GM12864 (cell line): Measurements from ENCODE around the gene NPIPB8.
"Not testable (repeated sequence)": the region's sequence is repeated elsewhere in the genome, so short reads cannot be mapped to it uniquely, and the experiment has no call there.

ENCODE experiments used
- DNase-seq: peaks from one replicate; pipeline ENCODE4 v3.0.0-alpha.2; 2011; ENCODE audit warnings: low read depth
- H3K4me3 ChIP-seq: 2 replicates; pipeline ENCODE4 v1.5.1; 2011; ENCODE audit warnings: mild to moderate bottlenecking, low read depth, low read length, control low read depth
- TF ChIP-seq, protein P1 (sequence below): IDR thresholded peaks from 2 replicates; pipeline ENCODE4 v1.5.1; 2011; ENCODE audit warnings: low read depth, mild to moderate bottlenecking, moderate library complexity, low read length, control low read depth, inconsistent platforms; ENCODE audit errors: missing control alignments

NPIPB8 gene

DNA sequence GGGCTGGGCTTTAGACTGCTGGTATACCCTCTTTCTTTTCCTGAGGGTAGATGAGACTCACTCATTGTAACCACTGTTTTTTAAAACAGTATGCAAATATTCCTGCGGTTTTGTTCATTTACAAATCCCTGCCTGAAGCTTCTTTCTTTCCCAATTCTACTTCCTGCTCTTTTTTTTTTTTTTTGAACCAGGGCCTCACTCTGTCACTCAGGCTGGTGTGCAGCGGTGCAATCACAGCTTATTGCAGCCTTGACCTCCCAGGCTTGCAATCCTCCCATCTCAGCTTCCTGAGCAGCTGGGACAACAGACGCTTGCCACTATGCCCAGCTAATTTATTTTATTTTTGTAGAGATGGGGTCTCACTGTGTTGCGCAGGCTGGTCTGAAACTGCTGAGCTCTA lies 20.0 kb upstream of the NPIPB8 start:
- TF ChIP-seq, protein P1, sequence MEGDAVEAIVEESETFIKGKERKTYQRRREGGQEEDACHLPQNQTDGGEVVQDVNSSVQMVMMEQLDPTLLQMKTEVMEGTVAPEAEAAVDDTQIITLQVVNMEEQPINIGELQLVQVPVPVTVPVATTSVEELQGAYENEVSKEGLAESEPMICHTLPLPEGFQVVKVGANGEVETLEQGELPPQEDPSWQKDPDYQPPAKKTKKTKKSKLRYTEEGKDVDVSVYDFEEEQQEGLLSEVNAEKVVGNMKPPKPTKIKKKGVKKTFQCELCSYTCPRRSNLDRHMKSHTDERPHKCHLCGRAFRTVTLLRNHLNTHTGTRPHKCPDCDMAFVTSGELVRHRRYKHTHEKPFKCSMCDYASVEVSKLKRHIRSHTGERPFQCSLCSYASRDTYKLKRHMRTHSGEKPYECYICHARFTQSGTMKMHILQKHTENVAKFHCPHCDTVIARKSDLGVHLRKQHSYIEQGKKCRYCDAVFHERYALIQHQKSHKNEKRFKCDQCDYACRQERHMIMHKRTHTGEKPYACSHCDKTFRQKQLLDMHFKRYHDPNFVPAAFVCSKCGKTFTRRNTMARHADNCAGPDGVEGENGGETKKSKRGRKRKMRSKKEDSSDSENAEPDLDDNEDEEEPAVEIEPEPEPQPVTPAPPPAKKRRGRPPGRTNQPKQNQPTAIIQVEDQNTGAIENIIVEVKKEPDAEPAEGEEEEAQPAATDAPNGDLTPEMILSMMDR: no peak
- DNase-seq: peak; percentile 41
- H3K4me3 ChIP-seq: no peak overlapping the region

DNA sequence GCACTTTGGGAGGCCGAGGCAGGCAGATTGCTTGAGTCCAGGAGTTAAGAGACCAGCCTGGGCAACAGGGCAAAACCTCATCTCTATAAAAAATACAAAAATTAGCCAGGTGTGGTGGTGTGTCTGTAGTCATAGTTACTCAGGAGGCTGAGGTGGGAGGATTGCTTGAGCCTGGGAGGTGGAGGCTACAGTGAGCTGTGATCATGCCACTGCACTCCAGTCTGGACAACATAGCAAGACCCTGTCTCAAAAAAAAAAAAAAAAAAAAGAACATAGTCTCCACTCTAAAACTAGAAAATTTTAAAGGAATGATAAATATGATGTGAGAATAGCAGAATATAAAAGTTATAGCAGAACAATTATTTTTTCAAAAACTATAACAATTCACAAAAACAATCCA lies 17.5 kb upstream of the NPIPB8 start:
- DNase-seq, H3K4me3 ChIP-seq: not testable (repeated sequence)

DNA sequence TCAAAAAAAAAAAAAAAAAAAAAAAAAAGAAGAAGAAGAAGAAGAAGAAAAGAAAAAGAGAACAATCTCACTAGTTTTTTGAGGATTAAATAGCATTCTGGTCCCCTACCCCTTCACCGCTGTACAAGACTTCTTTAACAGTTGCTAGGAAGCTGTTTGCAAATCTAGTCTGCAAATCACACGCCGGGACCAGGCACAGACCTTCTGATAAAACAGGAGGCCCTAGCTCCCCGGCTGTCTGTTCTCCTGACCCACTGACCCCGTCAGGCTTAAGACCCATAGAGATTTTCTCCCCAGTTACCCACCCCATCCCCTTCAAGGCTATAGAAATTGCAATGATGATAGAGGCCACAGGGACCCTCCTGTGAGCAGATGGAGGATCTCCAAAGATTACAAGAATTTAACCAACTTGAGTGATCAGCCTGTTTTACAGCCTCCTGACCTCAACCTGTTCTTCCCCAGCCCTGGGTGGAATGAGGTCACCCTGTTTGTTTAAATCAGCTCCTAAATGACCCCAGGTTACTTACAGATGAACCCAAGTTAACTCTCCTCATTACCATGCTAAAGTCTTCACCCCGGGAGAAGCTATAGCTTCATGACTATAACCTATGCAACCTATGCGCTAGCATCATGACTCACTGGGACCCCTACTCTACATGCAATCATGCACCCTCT lies 16.2 kb upstream of the NPIPB8 start:
- TF ChIP-seq, protein P1: no peak
- H3K4me3 ChIP-seq: no peak overlapping the region; the same call in 1 of the 2 replicates
- DNase-seq: no peak

DNA sequence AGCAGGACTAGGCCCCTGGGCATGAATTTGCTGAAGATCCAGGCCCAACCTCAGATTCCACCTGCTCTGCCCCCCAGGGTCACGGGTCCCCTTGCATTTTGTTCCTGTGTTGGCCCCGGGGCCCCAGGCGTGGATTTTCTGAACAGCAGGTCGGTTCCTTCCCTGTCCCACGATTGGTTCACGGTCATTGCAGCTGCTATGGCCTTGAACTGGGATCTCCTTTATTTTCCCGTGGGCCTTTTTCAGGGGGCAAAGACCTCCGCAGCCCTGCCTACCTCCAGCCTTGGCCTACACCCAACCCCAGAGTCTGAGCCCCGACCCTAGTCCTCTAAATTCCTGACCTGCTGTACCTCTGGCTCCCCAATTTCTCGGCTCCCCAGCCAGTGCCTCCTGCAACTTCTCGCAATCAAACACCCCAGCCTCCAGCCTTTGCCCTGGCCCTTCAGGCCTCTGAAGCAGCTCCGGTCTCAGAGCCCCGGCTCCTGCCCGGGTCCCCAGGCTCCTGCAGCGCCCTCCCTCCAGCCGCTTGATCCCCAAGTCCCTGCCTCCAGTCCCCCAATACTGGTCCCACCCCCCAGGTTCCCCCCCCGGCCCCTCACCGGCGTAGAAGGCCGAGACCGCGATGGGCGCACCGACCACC lies 15.2 kb upstream of the NPIPB8 start:
- peak overlapping the region; percentile 70 for H3K4me3 ChIP-seq

DNA sequence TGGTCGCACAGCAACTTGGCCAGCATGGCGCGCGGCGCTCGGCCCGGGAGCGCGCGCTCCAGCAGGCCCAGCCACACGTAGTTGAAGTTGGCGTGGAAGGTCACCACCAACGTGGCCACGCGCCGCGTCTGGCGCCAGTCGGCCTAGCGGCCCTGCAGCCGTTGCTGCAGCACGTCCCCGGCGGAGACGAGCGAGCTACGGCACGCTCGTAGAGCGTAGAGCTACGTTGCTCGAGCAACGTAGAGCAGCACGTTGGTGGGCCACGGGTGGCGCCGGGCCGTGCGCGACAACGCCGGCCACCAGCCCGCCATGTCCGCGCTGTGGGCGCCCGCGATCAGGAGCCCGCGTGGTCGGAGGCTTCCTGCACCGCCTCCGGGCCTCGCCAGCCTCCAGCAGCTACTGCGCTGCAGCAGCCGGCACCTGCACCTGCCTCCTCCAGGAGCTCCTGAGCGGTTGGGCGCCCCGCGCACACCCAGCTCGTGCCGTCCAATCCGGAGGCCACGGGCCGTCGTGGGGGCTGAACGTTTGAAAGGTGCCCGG lies 14.6 kb upstream of the NPIPB8 start:
- H3K4me3 ChIP-seq: peak overlapping the region; percentile 70
- no peak for DNase-seq
- TF ChIP-seq, protein P1: no peak

More for the DNA sequence above, 15.2 kb upstream of the NPIPB8 start:
- not testable (repeated sequence) for DNase-seq

DNA sequence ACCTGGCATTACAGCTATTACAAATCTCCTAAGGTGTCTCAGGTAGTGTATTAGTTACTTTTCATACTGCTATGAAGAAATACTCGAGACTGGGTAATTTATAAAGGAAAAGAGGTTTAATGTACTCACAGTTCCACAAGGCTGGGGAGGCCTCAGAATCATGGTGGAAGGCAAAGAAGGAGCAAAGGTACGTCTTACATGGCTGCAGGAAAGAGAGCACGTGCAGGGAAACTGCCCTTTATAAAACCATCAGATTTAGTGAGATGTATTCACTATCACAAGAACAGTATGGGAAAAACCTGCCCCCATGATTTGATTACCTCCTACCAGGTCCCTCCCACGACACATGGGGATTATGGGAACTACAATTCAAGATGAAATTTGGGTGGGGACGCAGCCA lies 7.0 kb upstream of the NPIPB8 start:
- not testable (repeated sequence) for H3K4me3 ChIP-seq, DNase-seq

DNA sequence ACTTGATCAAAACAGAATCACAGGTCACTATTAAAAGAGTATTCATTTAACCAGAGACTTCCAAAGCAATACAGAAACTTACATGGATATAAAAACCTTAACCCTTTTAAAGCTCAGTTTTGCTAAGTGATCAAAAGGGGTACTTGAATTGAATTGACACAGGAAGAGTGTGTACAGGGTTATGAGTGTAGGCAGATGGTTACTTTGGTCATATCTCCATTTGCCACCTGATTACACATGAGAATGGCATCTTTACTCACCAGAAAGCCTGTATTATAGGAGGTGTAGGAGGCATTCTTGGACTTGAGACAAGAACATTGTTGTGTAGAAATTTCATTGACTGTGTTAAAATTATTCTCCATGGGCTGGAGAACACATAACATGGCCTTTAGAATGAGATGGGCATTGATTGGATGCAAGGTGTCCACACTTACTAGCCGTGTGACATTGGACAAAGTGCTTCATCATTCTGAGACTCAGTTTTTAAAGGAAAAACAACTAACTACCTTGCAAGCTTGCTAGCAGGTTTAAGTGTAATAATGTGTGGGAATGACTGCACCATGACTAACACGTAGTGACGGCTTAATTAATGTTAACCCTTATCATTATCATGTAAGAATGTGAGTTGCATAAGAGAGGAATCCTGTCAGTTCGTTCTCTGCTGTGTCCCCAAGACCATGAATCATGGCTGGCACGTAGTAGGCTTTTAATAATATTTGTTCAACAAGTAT lies 1.6 kb upstream of the NPIPB8 start:
- not testable (repeated sequence) for H3K4me3 ChIP-seq, DNase-seq

DNA sequence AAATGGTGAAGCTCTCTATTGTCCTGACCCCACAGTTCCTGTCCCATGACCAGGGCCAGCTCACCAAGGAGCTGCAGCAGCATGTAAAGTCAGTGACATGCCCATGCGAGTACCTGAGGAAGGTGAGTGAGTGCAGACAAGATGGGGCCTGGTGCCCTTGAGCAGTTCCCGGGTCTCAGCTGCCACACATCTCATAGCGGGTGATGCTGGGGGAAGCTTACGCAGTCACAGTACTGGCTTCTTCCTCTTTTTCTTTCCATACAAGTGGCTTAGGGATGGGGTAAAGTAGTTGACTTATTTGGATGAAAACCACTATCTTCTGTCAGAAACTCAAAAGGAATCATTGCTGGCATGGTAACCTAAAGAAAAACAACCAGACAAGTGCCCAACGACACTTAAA lies 494 bp downstream of the NPIPB8 start:
- not testable (repeated sequence) for DNase-seq, H3K4me3 ChIP-seq

DNA sequence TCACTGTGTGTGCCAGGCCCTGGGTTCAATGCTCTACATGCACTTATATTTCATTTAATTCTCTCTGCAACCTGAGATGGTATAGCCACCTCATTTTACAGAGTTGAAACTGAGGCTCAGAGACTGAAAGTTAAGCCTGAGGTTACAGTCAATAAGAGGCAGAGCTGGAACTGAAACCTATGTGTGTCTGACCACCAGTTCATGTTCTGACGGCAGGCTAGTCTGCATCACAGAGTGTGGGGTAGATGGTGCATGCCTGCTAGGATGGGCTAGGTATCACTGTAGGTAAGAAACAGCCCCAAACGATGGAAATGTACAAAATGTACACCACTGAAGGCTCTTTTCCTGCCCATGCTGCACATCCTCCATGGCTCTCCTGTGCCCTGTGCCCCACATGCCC lies 2.1 kb downstream of the NPIPB8 start:
- not testable (repeated sequence) for H3K4me3 ChIP-seq
- DNase-seq: peak; percentile 43

DNA sequence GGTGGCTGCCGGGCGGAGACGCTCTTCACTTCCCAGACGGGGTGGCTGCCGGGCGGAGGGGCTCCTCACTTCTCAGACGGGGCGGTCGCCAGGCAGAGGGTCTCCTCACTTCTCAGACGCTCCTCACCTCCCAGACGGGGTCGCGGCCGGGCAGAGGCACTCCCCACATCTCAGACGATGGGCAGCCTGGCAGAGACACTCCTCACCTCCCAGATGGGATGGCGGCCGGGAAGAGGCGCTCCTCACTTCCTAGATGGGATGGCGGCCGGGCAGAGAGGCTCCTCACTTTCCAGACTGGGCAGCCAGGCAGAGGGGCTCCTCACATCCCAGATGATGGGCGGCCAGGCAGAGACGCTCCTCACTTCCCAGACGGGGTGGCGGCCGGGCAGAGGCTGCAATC lies 28.4 kb downstream of the NPIPB8 start:
- DNase-seq, H3K4me3 ChIP-seq: not testable (repeated sequence)

DNA sequence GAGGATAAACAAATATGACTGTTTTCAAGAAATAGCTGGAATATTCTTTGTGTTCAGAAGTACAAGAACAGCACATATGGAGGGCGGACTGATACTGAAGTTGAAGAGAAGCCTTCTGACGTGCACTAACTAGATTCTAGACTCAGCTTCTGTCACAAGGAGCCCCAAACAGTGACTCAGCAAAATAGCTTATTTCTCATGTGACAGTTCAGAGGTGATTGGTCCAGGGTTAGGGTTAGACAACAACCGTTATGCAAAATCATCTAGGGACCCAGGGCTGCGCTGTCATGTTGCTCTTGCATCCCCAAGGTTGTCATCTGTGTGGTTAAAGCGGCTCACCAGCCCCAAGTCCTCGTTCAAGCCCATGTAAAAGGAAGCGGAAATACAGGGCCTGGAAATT lies 29.6 kb downstream of the NPIPB8 start:
- DNase-seq, H3K4me3 ChIP-seq: not testable (repeated sequence)

DNA sequence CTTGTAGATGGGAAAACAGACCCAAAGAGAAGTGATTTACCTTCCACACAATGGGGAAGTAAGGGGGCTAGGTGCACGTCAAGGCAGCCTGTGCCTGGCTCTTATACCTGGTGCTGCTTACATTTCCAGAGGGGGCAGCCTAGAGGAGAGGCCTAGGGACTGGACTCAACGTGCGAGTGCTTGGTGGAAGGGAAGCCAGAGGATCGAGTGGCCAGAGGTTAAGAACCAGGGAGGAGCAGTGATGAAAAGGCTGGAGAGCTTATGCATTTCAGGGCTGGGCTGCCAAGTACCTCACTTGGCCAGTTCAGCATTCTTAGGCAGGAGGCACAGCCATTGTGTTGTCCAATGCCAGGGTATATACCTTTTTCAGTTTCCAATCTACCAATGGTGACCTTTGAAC lies 30.3 kb downstream of the NPIPB8 start:
- not testable (repeated sequence) for H3K4me3 ChIP-seq, DNase-seq

DNA sequence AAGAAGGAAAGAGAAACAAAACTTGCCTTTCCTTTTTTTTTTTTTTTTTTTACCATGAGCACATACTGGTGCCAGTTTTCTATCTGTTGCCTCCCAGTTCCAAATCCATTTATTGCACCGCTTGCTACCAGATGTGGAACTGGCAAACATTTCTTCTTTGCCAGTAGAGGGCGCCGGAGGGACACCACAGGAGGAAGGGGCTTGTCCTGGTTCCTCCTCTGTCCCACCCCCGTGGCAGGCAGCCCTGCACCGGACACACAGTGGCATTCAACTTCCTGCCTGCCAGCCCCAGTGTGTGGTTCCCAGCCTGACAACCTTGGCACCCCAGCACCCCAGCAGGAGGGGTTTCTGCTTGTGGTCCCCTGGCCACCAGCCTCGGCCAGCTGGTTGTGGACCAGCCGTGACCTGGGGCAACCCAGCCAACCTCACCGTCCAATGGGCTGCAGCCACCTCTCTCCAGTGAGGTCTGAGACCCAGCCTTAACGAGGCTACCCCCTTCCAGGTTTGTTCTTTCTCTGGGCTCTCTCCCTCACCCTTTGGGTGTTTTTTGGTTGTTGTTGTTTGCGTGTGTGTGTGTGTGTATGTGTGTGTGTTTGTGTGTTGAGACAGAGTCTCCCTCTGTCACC lies 50.6 kb downstream of the NPIPB8 start:
- H3K4me3 ChIP-seq, DNase-seq: not testable (repeated sequence)

DNA sequence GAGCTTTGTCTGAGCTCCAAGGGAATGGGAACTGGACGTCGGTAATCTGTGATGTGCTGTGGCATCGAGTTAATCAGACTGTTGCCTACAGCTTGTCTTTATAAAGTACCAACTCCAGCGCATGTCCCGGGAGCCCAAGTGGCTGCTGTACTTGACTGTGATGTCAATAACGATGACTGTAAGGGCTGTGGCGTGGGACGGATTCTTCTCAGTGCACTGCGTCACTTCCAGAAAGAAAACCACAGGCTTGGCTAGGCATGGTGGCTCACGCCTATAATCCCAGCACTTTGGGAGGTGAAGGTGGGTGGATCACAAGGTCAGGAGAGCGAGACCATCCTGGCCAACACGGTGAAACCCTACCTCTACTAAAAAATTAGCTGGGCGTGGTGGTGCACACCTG lies 51.6 kb downstream of the NPIPB8 start:
- not testable (repeated sequence) for H3K4me3 ChIP-seq, DNase-seq

DNA sequence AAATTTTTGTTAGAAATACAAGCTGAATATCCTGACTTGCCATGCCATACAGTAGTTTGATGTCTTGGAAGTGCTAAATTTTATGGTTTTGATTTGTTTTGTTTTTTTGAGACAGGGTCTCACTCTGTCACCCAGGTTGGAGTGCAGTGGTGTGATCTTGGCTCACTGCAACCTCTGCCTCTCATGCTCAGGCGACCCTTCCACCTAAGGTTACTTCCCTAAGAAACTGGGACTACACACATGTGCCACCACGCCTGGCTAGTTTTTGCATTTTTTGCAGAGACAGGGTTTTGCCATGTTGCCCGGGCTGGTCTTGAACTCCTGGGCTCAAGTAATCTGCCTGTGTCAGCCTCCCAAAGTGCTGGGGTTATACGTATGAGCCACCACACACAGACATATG lies 53.9 kb downstream of the NPIPB8 start:
- DNase-seq, H3K4me3 ChIP-seq: not testable (repeated sequence)
